HG02852 (cell line): Measurements from ENCODE around the gene GALNS.
"Not testable (repeated sequence)": the region's sequence is repeated elsewhere in the genome, so short reads cannot be mapped to it uniquely, and the experiment has no call there.

ENCODE experiments used
- ATAC-seq: cut with Tn5 transposase; IDR thresholded peaks from one replicate; pipeline ENCODE4 v1.9.1; 2021; ENCODE audit warnings: mild to moderate bottlenecking, moderate library complexity; ENCODE audit not compliant: unreplicated experiment

GALNS gene, protein sequence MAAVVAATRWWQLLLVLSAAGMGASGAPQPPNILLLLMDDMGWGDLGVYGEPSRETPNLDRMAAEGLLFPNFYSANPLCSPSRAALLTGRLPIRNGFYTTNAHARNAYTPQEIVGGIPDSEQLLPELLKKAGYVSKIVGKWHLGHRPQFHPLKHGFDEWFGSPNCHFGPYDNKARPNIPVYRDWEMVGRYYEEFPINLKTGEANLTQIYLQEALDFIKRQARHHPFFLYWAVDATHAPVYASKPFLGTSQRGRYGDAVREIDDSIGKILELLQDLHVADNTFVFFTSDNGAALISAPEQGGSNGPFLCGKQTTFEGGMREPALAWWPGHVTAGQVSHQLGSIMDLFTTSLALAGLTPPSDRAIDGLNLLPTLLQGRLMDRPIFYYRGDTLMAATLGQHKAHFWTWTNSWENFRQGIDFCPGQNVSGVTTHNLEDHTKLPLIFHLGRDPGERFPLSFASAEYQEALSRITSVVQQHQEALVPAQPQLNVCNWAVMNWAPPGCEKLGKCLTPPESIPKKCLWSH

GRCh38 chr16:88856828-88857727, at the start of gene GALNS, which contains the start of gene TRAPPC2L:
TSS of gene GALNS (minus strand) at chr16:88856947. CDS start at chr16:88856877, 70 bp downstream.
TSS of gene TRAPPC2L (plus strand) at chr16:88857127. CDS start at chr16:88857151, 24 bp downstream.
- ATAC-seq, result peak; percentile 79

DNA sequence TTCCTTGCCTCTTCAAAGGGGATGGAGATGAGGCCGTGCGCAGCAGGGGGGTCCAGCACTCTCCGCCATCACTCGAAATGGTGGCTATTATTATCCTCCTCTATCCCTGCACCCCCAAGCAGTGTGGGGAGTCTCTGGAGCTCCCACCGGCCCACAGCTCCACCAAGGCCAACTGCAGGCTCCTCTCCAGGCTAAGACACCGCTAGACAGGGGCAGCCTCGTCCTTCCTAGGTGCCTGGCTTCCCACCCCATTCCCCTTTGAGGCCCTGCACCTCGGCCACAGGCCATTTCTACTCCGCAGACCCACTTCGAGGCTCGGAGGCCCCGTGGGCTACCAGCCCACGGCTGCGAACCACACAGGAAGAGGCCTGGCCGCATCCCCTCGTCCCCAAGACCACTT, 49.3 kb upstream of the GALNS start:
- ATAC-seq, result no peak

DNA sequence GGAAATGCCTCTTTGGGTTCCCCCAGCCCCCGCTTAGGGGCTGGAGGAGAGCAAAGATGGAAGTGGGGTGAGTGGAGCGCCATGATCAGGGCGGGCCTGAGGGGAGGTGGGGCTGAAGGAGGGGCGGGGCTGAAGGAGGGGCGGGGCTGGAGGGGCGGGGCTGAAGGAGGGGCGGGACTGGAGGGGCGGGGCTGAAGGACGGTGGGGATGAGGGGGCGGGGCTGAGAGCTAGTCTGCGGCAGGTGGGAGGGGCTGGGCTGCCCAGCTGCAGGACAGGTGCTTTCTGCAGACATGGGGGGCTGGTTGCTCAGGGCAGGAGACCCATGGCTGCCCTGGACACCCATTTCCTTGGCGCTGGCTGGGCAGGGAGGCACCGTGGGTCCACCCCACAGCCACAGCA, 48.8 kb upstream of the GALNS start:
- ATAC-seq, result no peak

DNA sequence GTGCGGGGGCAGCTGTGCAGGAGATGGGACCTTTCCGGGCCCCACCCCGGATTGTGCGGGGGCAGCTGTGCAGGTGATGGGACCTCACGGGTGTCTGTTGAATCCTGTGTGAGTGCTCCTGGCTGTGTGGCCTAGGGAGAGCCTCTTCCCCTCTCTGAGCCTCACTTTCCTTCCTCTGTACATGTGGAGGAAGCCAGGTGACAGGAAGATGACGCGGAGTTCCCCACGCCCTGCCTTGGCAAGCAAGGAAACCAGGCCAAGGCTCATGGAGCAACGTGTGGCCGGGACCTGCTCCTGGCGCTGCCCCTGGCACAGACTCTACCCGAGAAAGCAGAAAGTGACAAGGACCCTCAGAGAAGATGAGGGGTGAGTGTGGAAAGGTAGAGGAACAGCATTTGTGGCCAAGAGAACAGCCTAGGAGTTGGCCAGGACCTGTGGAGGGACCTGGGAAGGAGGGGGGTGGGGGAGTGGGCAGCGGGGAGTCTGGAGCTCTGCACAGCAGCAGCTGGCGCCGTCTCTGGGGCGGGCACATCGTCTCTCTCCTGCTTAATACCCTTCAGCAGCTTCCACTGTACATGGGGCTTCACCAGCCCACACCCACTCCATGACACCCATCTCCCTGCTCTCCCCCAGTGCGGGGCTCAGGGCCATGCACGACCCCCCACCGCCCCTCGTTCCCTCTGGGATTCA, 48.1 kb upstream of the GALNS start:
- no peak for ATAC-seq

DNA sequence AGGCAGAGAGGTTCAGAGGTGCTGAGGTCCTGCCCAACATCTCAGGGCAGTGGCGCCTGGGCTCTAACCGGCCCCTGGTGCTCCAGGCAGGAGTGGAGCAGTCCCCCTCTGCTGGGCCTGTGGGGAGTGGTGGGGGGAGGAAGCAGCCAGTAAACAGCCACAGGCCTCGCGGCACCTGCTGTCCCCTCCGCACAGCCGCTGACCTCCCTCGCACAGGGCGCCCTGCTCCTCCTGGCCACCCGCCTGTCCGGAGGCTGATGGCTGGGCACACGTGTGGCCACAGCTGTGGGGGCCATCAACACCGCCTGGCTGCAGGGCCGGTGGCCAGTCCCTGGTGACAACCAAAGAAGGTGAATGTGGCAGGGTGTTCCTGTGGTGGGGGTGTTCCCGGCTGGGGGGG, 46.5 kb upstream of the GALNS start:
- no peak for ATAC-seq

- no peak for ATAC-seq
These were observed 46.0 kb upstream of the GALNS start for GRCh38 chr16:88902744-88903143.

- no peak for ATAC-seq
These were observed 45.1 kb upstream of the GALNS start for GRCh38 chr16:88901718-88902337.

- ATAC-seq, result no peak
These were observed 43.9 kb upstream of the GALNS start for GRCh38 chr16:88900662-88901052.

DNA sequence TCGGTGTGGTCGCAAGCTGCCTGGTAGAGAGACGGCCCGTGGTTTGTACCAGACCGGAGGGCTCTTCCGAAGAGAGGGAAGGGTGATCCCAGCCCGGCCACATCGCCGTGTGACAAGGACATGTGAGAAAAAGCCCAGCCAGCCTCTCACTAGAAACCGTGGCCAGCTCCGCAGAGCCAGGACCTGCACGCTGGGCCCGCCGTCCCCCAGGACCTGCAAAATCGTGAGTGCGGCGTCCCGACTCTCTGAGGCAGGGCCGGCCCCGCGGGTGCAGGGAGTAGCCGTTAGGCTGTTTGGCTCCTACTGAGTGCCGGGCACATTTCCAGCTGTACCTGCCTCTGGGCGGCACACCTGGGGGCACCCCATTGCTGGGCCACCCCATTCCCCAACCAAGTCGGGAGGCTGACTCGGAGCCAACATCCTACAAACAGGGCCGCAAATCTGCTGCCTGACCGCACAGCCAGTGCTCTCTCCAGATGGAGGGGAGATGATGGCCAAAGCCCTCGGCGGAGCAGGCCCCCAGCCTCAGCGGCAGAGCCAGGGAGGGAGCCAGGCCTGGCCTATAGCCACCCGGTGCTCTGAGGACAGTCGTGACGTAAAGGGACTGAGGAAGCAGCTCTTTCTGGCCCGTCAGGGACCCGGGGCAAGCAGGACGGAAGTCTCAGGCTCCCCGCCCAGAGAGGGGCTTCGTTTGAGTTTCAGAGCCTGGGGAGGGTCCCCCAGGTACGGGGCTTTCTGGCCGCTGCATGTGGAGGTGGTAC, 43.3 kb upstream of the GALNS start:
- no peak for ATAC-seq

- no peak for ATAC-seq
These were observed 41.1 kb upstream of the GALNS start for GRCh38 chr16:88897696-88898425.

DNA sequence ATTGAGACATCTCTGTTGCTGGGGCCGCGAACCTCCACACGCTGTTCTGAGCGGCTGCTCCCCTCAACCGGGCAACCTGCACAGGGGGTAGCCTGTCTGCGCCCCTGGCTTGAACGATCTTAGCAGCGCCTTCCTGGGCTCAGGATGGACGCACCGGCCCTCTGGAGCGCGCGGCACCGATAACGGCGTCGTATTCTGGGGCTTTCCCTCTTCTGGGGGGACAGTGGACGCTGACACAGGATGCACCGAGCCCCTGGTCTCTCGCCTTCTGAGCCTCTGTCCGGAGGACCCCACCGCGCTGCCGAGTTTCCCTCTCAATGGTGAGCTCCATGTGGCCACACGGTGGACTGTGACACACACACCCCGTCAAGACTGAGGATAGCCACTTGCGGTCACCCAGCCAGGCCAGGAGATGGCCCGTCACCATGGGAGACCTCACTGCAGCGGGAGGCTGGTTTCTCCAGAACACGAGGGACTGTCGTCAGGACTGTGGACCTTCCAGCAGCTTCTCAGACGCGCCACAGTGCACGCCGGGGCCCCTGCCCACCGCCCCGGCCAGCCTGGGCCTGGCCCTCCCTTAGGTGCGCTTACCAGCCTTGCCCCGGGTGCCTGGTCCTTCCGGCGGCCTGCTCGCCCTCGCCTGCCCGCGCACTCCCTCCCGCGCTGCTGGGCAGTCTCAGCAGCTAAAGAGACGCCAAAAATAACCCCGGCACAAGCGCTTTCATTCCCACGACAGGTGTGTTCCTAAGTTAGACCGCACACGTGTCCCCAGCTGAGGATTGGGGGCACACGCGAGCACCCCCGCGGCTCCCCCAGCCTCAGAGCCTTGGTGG, 39.7 kb upstream of the GALNS start:
- ATAC-seq, result no peak

DNA sequence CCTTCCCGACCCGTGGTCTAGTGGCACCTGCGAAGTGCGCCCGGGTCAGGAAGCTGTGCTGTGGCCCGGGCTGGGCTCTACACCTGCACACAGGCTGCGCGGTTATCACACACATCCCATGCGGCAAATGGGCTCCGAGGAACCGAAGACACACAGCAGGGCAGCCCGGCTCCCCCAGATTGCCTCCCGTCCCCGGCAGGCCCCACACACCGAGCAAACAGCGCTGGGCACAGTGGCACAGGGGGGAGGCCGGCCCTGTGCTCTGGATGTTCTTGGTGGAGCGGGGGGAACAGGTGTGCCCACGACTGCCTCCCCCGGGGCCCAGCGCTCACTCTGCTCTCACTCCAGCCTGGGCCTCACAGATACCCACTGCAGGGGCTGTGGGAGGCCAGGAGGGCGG, 38.6 kb upstream of the GALNS start:
- ATAC-seq, result no peak

- no peak for ATAC-seq
These were observed 38.0 kb upstream of the GALNS start for GRCh38 chr16:88894681-88895300.

DNA sequence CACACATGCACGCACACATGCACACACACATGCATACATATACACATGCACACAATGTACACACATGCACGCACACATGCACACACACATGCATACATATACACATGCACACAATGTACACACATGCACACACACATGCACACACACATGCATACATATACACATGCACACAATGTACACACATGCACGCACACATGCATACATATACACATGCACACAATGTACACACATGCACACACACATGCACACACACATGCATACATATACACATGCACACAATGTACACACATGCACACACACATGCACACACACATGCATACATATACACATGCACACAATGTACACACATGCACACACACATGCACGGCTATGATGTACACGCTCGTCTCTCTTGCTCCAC, 37.5 kb upstream of the GALNS start:
- ATAC-seq, result not testable (repeated sequence)

DNA sequence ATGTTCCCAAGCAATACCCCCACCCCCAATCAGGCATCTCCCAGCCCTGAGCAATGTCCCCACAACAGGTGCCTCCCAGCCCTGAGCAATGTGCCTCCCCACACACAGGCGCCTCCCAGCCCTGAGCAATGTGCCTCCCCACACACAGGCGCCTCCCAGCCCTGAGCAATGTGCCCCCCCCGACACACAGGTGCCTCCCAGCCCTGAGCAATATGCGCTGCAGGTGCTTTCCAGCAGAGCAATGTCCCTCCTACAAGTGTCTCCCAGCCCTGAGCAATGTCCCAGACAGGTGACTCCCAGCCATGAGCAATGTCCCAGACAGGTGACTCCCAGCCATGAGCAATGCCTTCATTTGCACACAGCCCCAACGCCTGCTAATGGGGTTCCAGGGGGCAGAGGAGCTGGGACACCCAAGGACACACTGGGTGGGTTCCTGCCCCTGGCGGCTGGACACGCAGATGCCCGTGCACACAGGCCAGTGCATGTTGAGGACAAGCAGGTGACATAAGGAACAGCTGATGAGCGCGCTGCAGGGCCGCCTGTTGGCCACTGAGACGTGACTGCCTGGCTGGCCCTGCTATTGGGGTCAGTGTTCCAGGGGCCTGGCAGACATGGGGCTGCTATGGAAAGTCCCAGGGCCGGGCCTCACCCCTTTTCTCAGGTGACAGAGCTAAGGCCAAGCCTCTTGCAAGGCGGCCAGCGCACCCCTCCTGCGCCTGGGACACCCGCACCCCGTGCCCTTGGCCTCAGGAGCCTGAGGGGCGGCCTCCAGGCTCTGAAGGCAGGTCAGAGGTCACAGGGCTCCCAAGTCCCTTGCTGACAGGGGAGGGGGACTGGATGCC, 36.6 kb upstream of the GALNS start:
- no peak for ATAC-seq

- ATAC-seq, result no peak
These were observed 35.3 kb upstream of the GALNS start for GRCh38 chr16:88892065-88892464.

GRCh38 chr16:88891083-88891482, 34.3 kb upstream of the GALNS start:
- no peak for ATAC-seq
